Sciatic nerve (tissue), 2 donors: ENCODE results near the gene SLC39A9. TPM values are rescaled to one million over a fixed set of nuclear protein-coding genes. Genes with fewer than 3 reads are reported as not detected.
A peak's percentile ranks its signal among the peaks of the same experiment; 100 is the strongest.
"Not testable (repeated sequence)": the region's sequence is repeated elsewhere in the genome, so short reads cannot be mapped to it uniquely, and the experiment has no call there.

Experiments
- ATAC-seq: fragments of 200-7000 bp; cut with Tn5 transposase; one replicate; pipeline ENCODE4 v1.9.1; 2020; ENCODE audit warnings: mild to moderate bottlenecking, moderate library complexity
- DNase-seq: peaks from one replicate; pipeline ENCODE4 v3.0.0-alpha.2; 2020; ENCODE audit warnings: low spot score
- intact Hi-C: fragments of 100-400 bp; cut with DNase I; formaldehyde crosslinking; loops from one replicate; pipeline ENCODE4 v1.14.2; 2022
- total RNA-seq: library from RNA; stranded (reverse); fragmentation: NEBNext Ultra II Directional; extraction: Animal tissue kit (Norgen Biotek cat#: 25700); gene quantifications from one replicate; pipeline ENCODE4 v1.2.1, GENCODE V29; 2021
- donor health status: DM: no; HTN: no; CAD: no.
- donor health status: DM: no; HTN: no; CAD: no.

Gene SLC39A9
- total RNA-seq, 1 donor from 2014 or later = 45.7 TPM

- no peak for DNase-seq
- intact Hi-C loops = loop anchor here (10.0 kb wide), 1 partner anchor 220 kb away; no protein-coding TSS in a partner anchor
- ATAC-seq = no peak
Observed at GRCh38 chr14:69464379-69464778, 65.9 kb downstream of the SLC39A9 start.

GRCh38 chr14:69464829-69465228 lies 66.3 kb downstream of the SLC39A9 start:
- intact Hi-C loops = loop anchor here (10.0 kb wide), 1 partner anchor 220 kb away; no protein-coding TSS in a partner anchor
- DNase-seq (no peak), ATAC-seq (no peak)

- ATAC-seq (no peak), DNase-seq (no peak)
- intact Hi-C loops = loop anchor here (10.0 kb wide), 1 partner anchor 224 kb away; no protein-coding TSS in a partner anchor
Observed at GRCh38 chr14:69468949-69469348, 70.5 kb downstream of the SLC39A9 start.

GRCh38 chr14:69471436-69471835 lies 72.9 kb downstream of the SLC39A9 start:
- ATAC-seq (no peak), DNase-seq (no peak)
- intact Hi-C loops = no loop called here

DNA sequence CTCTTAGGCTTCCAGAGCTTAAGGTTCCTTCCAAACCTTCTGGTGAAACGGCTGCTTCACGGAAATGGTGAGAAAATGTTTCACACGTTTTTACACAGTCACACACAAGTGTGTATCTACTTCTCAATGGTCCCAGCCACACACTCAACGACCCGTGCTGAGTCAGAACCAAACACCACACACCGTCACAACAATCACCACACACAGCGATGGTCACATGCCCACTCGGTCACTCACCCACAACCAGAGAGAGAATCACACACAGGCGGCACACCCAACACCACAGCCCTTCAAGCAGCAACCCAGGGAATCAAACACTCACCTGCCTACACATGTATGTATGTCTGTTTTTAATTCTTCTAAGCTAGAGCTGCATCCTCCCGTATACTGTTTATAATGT lies 73.4 kb downstream of the SLC39A9 start:
- intact Hi-C loops = no loop called here
- ATAC-seq = no peak

DNA sequence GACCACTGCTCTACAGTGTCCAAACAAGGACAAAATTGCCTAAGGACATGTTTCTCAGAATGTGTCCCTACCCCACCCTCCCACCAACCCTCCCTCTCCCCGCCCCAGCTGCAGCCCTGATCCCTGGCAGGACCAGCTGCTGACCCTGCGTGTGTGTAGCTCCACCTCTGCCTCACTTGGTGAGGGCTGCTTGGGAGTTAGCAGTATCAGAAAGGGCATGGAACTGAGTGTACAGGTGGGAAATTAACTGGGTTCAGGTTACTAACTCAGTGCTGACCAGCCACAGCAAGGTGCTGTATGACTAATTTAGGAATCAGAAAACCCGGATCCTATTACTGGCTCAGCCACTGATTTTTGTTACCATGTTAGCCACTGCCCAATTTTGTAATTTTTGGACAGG lies 74.8 kb downstream of the SLC39A9 start:
- ATAC-seq (no peak), DNase-seq (no peak)
- intact Hi-C loops = no loop called here

More for the DNA sequence above, 73.4 kb downstream of the SLC39A9 start:
- DNase-seq = no peak

DNA sequence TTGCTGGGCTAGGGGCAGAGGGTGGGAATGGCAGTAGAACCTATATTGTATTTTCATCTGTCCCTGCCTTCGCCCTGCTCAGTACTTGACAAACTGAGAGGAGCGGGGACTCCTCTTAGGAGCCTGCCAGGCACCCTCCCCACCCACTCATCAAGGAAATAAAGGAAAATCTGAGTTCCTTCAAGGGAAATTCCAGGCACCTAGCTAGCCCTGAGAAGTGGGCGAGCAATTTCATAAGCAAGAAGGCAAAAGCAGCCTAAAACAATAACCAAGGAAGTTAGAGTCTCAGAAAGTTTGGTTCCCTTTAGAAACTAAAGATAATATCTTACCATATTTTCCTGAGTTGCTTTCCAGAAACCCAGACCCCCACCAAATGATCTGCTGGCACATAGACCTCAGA lies 75.5 kb downstream of the SLC39A9 start:
- ATAC-seq (no peak), DNase-seq (no peak)
- intact Hi-C loops = no loop called here

- intact Hi-C loops = loop anchor here (5.0 kb wide), 1 partner anchor 1212 kb away; no protein-coding TSS in a partner anchor
- ATAC-seq = no peak
- DNase-seq = no peak
Observed at GRCh38 chr14:69475194-69475818, 76.8 kb downstream of the SLC39A9 start.

- ATAC-seq = not testable (repeated sequence)
- intact Hi-C loops = loop anchor here (5.0 kb wide), 1 partner anchor 1210 kb away; no protein-coding TSS in a partner anchor
- peak; percentile 15 for DNase-seq
Observed at GRCh38 chr14:69476824-69477450, 78.4 kb downstream of the SLC39A9 start.

GRCh38 chr14:69478055-69478454 lies 79.6 kb downstream of the SLC39A9 start:
- DNase-seq, ATAC-seq: not testable (repeated sequence)
- intact Hi-C loops = loop anchor here (5.0 kb wide), 1 partner anchor 1209 kb away; no protein-coding TSS in a partner anchor

DNA sequence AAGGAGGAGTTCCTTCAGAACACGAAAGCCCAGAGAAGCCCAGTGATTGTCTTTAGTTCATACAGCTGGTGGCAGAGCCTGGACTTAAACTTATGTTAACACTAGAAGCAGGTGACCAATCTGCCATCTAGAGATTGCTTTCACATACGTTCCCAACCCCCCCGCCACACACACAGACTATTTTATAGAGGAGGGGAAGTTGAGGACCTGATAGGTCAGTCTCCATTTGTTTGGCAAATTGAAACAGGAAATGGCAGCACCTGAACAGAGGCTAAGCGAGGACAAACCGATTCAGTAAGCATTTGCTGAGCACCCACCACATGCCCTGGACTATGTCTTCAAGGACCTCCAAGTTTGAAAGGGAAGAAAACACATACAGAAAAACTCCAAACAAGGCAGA lies 81.2 kb downstream of the SLC39A9 start:
- no peak for DNase-seq
- intact Hi-C loops = loop anchor here (5.0 kb wide), 1 partner anchor 1208 kb away; no protein-coding TSS in a partner anchor
- no peak for ATAC-seq

DNA sequence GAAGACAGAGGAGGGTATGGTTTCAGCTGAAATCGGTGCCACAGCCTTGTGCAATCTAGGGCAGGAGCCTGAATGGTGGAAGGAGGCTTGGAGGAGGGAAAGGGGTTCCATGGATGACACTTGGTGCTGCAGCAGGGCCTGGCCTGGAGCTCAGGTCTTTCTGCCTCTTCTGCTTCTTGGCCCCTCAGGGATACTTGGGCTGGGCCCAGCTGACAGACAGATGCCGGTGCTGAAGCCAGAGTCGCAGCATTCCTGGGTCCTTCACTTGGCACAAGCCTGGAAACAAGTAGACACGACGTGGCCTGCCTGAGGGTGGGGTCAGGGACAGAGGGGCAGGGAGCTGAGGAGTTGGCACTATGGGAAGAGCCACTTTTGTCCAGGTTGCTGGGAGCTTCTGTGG lies 81.6 kb downstream of the SLC39A9 start:
- no peak for ATAC-seq
- DNase-seq = no peak
- intact Hi-C loops = no loop called here

GRCh38 chr14:69481815-69482568 lies 83.5 kb downstream of the SLC39A9 start:
- DNase-seq = no peak
- ATAC-seq = no peak
- intact Hi-C loops = no loop called here

- ATAC-seq (peak; percentile 57), DNase-seq (no peak)
- intact Hi-C loops = no loop called here
Observed at GRCh38 chr14:69483765-69484443, 85.4 kb downstream of the SLC39A9 start.

GRCh38 chr14:69484444-69485314 lies 86.2 kb downstream of the SLC39A9 start, which contains the start of gene PLEKHD1:
TSS of gene PLEKHD1 (plus strand) at chr14:69484728. CDS start at chr14:69484966, 238 bp downstream.
- DNase-seq (no peak), ATAC-seq (no peak)
- intact Hi-C loops = no loop called here

DNA sequence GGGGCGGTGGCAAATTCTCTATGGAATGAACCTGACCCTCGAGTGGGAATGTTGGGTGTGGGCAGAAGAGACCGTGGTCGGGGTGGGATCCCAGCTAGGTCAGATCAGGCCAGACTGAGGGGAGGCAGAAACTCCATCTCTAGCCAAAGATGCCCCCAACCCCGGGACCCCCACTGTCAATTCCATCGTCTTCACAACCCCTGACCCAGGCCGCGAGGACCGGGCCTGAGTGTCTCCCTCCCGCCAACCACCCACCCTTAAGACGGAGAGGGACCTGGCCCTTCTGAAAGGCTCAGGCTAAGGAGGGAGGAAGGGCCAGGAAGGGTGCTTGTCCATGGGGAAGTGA lies 86.8 kb downstream of the SLC39A9 start:
- intact Hi-C loops = no loop called here
- no peak for ATAC-seq
- no peak for DNase-seq

DNA sequence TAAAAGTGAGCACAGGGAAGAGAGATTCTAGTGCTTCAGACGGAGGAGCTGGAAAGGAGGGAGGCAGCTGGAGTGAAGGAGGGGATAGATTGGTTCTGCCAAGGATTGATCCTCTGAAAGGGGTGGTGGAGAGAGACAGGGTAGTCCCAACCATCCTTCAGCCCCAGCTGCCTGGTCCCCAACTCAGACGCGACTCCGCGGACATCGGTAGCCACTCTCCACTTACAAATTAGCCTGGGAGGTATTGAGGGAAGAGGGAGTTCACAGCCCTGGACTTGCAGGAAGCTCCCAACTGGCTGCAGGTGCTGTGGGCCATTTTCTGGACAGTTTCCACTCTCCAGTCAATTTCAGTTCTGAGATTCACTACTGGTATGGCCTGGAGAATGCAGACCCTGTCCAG lies 87.2 kb downstream of the SLC39A9 start:
- intact Hi-C loops = no loop called here
- ATAC-seq (no peak), DNase-seq (no peak)

GRCh38 chr14:69487226-69487625 lies 88.7 kb downstream of the SLC39A9 start:
- DNase-seq (no peak), ATAC-seq (no peak)
- intact Hi-C loops = no loop called here
